ENCODE results near the gene DHRS13. TPM values are rescaled to one million over a fixed set of nuclear protein-coding genes. Genes with fewer than 3 reads are reported as not detected.
A peak's percentile ranks its signal among the peaks of the same experiment; 100 is the strongest.

DHRS13 gene
- total RNA-seq, 2 experiments from 2014 or later: 28.4 to 29.2 TPM

DNA sequence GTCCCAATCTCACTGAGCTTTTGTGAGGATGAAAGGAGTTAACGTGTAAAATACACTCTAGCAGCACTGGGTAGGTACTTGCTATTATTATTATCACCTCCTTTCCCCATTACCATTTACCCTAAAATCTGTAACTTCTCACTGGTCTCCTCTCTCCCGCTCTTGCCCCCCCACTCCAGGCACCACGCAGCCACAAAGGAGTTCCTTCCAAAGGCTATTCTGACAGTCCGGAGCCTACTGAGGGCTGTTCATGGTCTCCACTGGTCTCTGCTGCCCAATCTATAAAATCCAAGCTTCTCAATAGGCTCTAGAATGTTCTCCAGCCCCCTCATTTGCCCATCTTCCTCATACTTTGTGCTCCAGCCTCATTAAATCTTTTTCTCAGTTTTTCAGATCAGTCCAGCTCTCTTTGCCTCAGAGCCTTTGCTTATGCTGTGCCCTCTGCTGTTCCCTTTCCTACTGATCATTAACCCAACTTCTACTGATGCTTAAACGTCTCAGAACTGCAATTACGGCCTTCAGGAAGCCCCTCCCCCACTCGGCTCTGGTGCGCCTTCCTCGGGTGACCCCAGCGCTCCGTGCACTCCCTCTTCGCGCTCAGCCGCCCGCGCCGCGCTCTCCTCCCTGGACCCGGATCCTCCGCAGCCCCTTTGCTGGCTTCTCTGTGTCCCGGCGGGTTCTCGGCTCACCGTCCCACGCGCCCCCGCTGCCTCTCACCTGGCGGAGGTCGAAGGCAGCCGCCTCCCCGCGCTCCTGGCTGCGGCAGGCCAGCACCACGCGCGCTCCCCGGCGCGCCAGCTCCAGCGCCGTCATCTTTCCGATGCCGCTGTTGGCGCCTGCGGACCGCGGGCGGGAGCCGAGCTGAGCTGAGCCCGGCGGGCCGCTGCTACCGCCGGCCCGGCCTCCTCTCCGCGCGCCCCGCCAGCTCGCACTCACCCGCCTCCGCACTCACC lies 737 bp downstream of the DHRS13 start:
- Histone ChIP-seq H3K27ac (ENCODE audit: low read depth, low read length, poor library complexity, severe bottlenecking) (peak overlapping the region; percentile 80), H3K4me2 (ENCODE audit: low read length) (peak overlapping the region; percentile 90), H3K4me1 (ENCODE audit: insufficient read depth, low read length, poor library complexity, severe bottlenecking) (peaks cover 32% of the 10 kb centered on the region), H4K20me1 (ENCODE audit: insufficient read depth, low read length) (no peaks in the 10 kb centered on the region), H3K9me3 (ENCODE audit: low read length) (no peaks in the 10 kb centered on the region), H2AFZ (ENCODE audit: low read length) (peak overlapping the region; percentile 33), H3K9me2 (ENCODE audit: insufficient read depth, low read length) (no peaks in the 10 kb centered on the region), H3K79me2 (ENCODE audit: insufficient read depth, low read depth, low read length) (peaks cover 16% of the 10 kb centered on the region; the same call in 1 of the 2 replicates), H3K36me3 (ENCODE audit: insufficient read depth, low read length) (peaks cover 41% of the 10 kb centered on the region), H3K4me3 (ENCODE audit: low read depth, low read length, poor library complexity, severe bottlenecking) (peak overlapping the region; percentile 77)
- POLR2A ChIA-PET: interaction anchor here (1.0 kb wide), 1 partner anchor 49 kb away, joined by 3 read pairs; the partner anchor contains the start of gene PHF12
- peak; percentile 75 for DNase-seq (ENCODE audit: low spot score)
- BruUV-seq (replicated peaks): no TSS peak
- CTCF ChIA-PET (ENCODE audit: unreplicated experiment): interaction anchor here (0.5 to 1.6 kb wide), 4 partner anchors 9 to 174 kb away, joined by 3 to 10 read pairs (median 4); partner anchors contain the start of gene NEK8
- TF ChIP-seq EZH2phosphoT487 (IDR thresholded peaks at IDR 0.05; ENCODE audit: borderline replicate concordance, low read depth, low read length): no peak
- TF ChIP-seq, protein P1, sequence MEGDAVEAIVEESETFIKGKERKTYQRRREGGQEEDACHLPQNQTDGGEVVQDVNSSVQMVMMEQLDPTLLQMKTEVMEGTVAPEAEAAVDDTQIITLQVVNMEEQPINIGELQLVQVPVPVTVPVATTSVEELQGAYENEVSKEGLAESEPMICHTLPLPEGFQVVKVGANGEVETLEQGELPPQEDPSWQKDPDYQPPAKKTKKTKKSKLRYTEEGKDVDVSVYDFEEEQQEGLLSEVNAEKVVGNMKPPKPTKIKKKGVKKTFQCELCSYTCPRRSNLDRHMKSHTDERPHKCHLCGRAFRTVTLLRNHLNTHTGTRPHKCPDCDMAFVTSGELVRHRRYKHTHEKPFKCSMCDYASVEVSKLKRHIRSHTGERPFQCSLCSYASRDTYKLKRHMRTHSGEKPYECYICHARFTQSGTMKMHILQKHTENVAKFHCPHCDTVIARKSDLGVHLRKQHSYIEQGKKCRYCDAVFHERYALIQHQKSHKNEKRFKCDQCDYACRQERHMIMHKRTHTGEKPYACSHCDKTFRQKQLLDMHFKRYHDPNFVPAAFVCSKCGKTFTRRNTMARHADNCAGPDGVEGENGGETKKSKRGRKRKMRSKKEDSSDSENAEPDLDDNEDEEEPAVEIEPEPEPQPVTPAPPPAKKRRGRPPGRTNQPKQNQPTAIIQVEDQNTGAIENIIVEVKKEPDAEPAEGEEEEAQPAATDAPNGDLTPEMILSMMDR (conservative IDR thresholded peaks at IDR 0.05; ENCODE audit: low read length): no peak
- intact Hi-C loops (cut with micrococcal nuclease; ENCODE audit: unreplicated experiment): loop anchor here (2.0 kb wide), 3 partner anchors 47 to 139 kb away; partner anchors contain the start of genes ERAL1 and PHF12

DNA sequence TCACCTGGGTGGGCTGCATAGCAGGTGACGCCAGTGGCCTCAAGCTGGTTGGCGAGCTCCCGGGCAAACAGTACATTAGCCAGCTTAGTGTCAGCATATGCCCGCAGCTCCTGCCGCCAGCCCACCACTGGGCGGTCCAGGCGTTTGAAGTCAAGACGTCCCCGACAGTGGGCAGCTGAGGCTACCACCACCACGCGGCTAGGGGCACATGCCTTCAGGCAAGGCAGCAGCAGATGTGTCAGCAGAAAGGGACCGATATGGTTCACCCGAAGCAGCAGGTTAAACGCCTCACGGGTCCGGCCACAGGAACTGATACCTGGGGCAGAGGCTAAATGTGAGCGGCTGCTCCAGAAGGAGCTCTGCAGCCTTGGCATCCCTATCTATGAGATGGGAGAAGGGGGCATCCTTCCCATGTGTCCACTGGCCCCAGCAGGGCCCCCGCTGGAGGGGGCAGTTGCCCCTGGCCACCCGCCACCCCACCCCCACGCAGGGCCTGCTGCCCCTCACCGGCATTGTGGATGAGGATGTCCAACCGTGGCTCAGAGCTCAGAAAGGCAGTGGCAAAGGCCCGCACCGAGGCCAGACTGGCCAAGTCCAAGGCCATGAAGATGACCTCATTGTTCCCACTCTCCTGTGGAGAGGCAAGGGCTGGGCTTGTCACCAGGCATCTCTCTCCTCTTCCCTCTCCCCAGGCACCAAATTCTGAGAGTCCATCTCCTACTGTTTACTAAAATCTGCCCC lies 1.7 kb downstream of the DHRS13 start:
- peak overlapping the region; percentile 77 for H3K4me3 ChIP-seq (ENCODE audit: low read depth, low read length, poor library complexity, severe bottlenecking)
- H3K36me3 ChIP-seq (ENCODE audit: insufficient read depth, low read length): peaks cover 31% of the 10 kb centered on the region
- peak; percentile 48 for DNase-seq (ENCODE audit: low spot score)
- H3K79me2 ChIP-seq (ENCODE audit: insufficient read depth, low read depth, low read length): peaks cover 25% of the 10 kb centered on the region
- no peaks in the 10 kb centered on the region for H4K20me1 ChIP-seq (ENCODE audit: insufficient read depth, low read length)
- TF ChIP-seq, protein P1 (conservative IDR thresholded peaks at IDR 0.05; ENCODE audit: low read length): no peak
- no peak for TF ChIP-seq EZH2phosphoT487 (IDR thresholded peaks at IDR 0.05; ENCODE audit: borderline replicate concordance, low read depth, low read length)
- H3K27ac ChIP-seq (ENCODE audit: low read depth, low read length, poor library complexity, severe bottlenecking): peak overlapping the region; percentile 80
- H3K9me2 ChIP-seq (ENCODE audit: insufficient read depth, low read length): no peaks in the 10 kb centered on the region
- POLR2A ChIA-PET: interaction anchor here (1.0 kb wide), 1 partner anchor 50 kb away, joined by 3 read pairs; the partner anchor contains the start of gene PHF12
- intact Hi-C loops (cut with micrococcal nuclease; ENCODE audit: unreplicated experiment): no loop called here
- CTCF ChIA-PET (ENCODE audit: unreplicated experiment): interaction anchor here (1.1 to 1.6 kb wide), 2 partner anchors 9 to 173 kb away, joined by 3 to 5 read pairs; partner anchors contain the start of gene NEK8
- peak overlapping the region; percentile 90 for H3K4me2 ChIP-seq (ENCODE audit: low read length)
- BruUV-seq (replicated peaks): no TSS peak
- peaks cover 35% of the 10 kb centered on the region for H3K4me1 ChIP-seq (ENCODE audit: insufficient read depth, low read length, poor library complexity, severe bottlenecking)
- no peak overlapping the region for H2AFZ ChIP-seq (ENCODE audit: low read length)
- H3K9me3 ChIP-seq (ENCODE audit: low read length): no peaks in the 10 kb centered on the region
